ENCODE results near the gene ATP5MC3.

- no peak for TF ChIP-seq CTCF (IDR thresholded peaks at IDR 0.05; ENCODE audit: low read depth, low read length)
- TF ChIP-seq EZH2phosphoT487 (IDR thresholded peaks at IDR 0.05; ENCODE audit: low read depth) = no peak
These were observed 13.5 kb downstream of the ATP5MC3 start, which contains the start of gene ATF2 for GRCh38 chr2:175167792-175168563.
